Prostate gland (tissue), 2 donors: ENCODE measurements around the gene SMU1.

Experiments
- CTCF ChIP-seq, 4 experiments: fragments of 200-600 bp in 2 of 4; fragments of 450-650 bp in 2 of 4; sonication (generic) in 2 of 4; IDR thresholded peaks; 1 replicate in 3 of 4; 2 replicates in 1 of 4; pipeline ENCODE4 v1.5.1; 2016 to 2019; ENCODE audit warnings: antibody characterized with exemption in 4 of 4, mild to moderate bottlenecking in 2 of 4, moderate library complexity in 2 of 4
- POLR2A ChIP-seq: fragments of 450-650 bp; IDR thresholded peaks from one replicate; pipeline ENCODE4 v1.6.1; 2016; ENCODE audit warnings: antibody characterized with exemption, mild to moderate bottlenecking
- POLR2AphosphoS5 ChIP-seq: sonication (generic); formaldehyde crosslinking; IDR thresholded peaks from one replicate; pipeline ENCODE4 v1.6.1; 2017; ENCODE audit warnings: antibody characterized with exemption

GRCh38 chr9:33017283-33018041, 59.0 kb downstream of the SMU1 start:
- TF ChIP-seq POLR2A (no peak), CTCF (IDR thresholded peaks at IDR 0.05) (no peak), POLR2AphosphoS5 (no peak)
